Eye (tissue), 1 donor: ENCODE results near the gene ACSF3.

Experiments
- DNase-seq: peaks from one replicate; pipeline ENCODE4 v3.0.0-alpha.2; 2015

The ACSF3 gene

DNA sequence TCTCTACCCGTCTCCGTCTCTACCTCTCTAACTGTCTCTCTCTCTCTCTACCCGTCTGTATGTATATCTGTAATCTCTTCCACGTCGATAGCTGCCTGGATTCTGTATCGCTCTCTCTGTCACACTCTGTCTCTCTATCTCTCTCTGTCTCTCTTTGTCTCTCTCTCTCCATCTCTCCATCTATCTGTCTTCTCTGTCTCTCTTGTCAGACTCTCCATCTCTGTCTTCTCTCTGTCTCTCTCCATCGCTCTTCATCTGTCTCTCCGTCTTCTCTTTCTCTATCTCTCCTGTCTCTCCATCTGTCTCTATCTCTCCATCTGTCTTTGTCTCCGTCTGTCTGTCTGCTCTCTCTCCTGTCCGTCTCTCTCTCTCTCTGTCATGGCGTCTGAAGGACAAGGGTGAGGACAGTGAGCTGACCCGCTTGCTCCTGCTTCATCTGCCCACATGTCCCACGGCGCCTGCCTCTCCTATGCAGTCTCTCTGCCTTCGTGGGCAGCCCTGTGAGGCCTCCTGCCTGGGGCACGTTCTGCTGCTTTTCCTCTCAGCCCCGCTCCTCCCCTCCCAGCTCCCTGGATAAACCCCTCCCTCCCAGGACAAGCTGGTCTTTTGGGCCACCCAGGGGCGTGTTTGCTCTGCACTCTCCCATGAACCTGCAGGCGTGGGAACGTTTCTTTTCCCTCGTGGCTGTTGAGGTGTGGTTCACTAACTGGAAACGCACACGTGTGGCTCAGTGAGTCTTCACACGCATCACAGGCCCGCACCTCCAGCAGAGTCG, 18.9 kb downstream of the ACSF3 start:
- DNase-seq = no peak

DNA sequence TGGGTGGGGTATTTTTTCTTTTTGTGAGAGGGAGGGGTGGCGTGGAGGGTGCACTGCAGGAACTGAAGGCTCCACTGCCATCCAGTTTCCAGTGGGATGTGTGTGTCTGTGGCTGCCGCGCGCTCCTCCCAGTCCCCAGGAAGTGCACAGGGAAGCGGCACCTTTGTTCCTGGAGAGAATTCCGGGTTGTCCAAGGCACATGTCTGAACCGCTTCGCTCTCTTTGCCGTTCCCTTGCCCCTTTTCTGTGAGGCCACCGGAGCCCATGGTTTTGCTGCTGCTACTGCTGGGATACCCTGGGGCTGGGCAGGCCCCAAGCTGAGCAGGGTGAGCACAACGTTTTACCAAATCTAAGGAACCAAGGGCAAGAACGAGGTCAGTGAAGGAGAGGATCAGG, 19.5 kb downstream of the ACSF3 start:
- DNase-seq = no peak

DNA sequence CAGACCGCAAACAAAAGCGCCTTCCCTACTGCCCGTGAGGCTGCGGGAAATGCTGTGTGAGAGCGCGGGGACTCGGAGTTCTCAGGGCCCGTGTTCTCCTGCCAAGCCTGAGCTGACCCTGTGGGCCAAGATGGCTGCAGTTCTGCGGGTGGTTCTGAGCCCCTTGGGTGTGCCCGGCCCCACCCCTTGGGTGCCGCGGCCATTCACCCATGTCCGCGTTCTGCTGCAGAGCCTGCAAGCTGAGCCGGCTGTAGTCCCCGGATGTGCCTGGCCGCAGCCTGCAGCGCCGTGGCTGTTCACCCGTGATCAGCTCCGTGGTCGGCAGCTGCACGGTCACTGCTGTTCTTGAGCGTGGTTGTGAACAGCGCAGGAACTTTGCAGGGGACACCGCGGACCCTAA, 20.0 kb downstream of the ACSF3 start:
- DNase-seq = no peak

DNA sequence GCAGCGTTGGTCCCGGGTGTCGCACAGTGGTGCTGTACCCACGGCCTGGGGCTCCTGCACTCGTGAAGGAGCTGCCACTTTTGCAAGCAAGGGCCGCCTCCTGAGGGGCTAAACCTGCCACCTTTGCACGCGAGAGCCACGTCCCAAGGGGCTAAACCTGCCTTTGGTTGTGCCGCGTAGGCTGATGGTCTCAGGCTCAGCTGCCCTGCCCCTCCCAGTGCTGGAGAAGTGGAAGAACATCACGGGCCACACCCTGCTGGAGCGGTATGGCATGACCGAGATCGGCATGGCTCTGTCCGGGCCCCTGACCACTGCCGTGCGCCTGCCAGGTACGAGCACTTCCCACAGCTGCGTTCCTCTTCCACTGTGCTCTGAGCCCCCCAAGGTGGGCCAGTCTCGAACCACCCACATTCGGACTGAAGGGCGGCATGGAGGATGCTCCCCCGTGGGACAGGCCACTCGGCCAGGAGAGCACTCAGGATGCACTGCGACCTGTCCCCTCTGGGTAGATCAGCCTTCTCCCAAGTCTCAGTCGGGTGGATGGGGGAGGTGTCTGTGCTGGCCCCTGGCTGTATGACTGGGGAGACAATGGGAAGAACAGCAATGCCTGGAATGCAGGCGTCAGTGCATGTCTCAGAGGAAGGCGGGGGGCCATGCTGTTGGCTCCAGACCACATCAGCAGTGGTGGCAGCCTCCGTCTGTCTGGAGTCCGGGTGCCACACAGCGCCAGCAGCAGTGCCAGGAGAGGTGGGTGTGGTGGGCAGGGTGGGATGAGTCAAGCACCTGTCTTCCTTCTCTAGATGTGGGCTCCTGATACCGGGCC, 20.7 kb downstream of the ACSF3 start:
- DNase-seq = no peak

DNA sequence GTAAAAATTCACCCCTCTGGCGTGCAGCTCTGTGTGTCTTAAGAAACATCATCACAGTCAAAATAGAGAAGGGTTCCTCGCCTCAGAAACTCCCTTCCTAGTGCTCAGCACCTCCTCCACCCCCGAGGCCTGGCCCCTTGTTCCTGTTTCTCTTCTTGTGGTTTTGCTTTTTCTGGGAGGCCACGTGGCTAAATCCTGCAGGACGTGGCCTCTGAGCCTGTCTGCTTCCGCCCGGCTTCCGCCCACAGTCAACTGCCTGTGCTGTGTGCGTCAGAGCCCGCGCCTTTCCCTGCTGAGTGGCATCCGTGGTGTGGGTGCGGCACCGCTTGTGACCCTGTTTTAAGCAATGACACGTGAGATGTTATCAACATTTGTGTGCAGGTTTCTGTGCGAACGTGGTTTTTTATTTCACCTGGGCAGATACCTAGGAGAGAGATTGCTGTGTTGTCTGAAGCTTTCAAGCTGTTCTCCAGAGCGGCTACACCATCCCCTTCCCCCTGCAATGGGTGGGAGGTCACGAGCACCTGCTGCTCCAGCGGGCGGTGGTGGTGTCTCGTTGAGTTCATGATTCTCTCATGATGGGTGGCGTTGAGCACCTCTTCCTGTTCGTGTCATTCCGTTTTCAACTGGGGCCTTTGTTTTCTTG, 21.7 kb downstream of the ACSF3 start:
- no peak for DNase-seq

DNA sequence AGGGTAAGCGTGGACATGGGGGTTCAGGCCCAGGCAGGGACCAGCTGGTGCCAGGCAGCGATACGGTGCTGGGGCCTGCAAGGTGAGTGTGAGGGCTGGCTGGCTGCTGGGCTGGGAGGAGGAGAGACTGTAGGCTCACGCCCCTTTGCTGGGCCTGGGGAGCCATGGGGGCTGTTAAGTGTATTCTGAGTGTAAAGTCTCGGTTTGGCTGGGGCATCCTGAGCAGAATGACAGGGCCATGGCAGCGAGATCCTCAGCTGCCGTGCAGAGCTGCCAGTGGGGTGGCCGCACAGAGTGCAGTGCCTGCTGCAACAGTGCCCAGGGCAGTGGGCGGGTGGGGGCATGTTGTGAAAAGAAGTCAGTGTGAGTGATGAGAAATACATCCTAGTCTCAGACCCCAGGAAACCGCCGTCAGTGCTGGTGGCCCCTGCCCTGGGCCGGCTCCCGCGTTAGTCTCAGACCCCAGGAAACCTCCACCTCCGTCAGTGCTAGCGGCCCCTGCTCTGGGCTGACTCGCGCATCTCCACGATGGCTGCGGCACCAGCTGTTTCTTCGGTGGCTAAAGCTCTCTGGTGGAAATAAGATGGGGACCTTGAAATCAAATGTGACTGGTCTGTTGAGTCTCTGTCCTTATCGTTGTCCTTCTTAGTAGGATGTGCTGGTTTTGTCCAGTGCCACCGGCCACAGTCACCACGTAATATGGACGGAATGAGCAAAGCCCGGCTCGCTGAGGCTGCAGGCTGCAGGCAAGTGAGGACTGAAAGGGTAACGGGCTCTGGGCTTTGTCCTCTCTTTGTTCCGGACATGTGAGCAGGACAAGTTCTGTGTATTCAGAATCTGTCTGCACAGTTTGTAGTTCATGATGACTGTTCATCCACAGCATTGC, 22.9 kb downstream of the ACSF3 start:
- no peak for DNase-seq

DNA sequence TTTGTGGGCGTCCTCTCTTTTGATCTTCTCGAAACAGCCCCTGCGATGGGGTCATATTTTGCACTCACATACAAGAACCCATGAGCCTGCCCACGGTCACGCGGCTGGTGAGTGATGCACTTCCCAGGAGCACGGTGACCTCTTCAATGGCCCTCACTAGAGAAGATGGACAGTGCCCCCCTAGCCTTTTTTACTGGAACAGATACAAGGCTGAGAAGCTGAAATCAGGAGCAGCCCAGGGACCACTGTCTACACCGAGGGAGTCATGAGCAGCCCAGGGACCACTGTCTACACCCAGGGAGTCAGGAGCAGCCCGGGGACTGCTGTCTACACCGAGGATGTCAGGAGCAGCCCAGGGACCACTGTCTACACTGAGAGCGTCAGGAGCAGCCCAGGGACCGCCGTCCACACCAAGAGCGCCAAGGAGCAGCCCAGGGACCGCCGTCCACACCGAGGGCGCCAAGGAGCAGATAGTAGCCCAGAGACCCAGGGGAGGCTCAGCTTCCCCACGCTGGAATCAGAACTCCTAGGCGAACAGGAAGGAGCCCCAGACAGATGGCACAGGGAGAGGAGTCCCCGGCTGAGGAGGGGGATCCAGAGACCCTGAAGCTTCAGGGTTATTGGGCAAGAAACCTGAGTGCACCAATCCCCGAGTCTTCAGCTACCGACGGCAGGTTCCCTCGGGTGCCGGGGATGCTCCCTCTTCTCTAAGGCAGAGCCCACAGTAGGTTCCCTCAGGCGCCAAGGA, 23.7 kb downstream of the ACSF3 start:
- DNase-seq = no peak

DNA sequence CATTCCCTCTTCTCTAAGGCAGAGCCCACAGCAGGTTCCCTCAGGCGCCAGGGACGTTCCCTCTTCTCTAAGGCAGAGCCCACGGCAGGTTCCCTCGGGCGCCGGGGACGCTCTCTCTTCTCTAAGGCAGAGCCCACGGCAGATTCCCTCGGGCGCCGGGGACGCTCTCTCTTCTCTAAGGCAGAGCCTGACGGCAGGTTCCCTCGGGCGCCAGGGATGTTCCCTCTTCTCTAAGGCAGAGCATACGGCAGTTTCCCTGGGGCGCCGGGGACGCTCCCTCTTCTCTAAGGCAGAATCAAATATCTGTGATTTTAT, 24.3 kb downstream of the ACSF3 start:
- no peak for DNase-seq

DNA sequence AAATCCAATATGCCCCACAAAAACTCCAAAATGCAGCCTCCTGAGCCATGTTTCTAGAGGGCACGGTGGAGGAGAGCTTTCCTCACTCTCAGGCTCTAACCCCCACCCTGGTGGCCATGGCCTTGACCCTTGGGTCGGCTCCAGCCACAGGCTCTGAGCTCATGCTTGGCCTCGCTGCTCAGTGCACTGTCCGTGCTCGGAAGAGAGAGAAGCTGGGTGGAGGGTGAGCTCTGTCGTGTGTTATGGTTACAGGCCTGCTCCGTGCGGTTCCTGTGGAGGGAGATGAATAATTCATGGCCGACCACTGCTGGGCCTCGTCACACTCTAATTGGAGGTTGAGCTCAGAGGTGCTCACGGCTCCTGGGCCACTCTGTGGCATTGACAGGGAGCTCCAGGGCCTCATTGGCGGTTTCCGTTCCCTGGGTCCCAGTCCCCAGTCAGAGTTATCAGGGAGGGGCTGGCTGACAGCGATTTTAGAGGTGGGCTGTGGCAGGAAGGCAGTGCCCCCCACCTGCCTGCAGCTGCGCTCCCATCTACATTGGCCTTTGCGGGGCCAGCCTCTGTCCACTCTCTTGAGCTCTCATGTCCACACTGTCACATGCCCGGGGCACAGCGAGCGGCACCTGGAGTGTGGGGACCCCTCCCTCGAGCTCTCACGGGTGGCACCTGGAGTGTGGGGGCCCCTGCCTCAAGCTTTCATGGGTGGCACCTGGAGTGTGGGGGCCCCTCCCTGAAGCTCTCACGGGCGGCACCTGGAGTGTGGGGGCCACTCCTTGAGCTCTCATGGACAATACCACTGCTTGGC, 24.9 kb downstream of the ACSF3 start:
- DNase-seq = peak; percentile 62

DNA sequence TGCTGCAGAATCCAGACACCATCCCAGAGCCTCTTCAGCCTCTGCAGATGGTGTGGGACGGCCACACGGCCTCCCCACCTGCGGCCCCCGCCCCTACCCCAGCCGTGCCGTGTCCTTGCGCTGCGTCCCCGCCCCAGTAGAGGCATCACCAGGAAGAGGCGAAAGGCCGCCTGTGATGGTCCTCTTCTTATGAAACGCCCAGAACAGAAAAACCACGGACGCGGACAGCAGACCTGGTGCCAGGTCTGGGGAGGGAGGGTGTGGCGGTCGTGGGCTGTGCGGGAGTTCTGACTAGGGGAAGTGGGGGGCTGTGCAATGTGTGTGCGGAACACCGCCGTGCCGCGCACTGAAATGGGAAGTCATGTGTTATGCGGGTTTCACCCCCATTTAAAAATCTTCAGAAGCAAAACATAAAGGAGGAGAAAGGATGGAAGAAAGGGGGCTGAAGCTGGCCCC, 25.5 kb downstream of the ACSF3 start:
- no peak for DNase-seq

DNA sequence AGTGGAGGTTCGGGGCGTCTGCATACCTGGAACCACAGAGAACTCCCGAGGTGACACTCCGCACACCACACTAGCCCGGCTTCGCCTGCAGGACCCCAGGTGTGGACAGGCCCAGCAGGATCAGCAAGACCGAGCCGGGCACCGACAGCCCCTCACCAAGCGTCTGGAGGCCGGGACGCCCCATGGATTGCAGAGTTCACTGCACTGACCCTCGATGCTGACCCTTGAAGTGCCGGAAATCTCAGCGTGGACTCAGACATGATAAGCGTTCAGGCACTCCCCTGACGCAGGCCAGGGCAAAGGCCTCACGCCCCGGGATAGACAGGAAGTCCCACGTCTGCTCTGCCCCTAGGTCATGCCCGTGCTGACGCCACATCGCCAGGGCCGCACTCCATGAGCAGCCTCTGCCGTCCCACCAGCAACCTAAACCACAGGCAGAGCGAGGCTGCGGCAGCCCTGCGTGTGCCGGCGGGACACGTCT, 26.0 kb downstream of the ACSF3 start:
- no peak for DNase-seq

DNA sequence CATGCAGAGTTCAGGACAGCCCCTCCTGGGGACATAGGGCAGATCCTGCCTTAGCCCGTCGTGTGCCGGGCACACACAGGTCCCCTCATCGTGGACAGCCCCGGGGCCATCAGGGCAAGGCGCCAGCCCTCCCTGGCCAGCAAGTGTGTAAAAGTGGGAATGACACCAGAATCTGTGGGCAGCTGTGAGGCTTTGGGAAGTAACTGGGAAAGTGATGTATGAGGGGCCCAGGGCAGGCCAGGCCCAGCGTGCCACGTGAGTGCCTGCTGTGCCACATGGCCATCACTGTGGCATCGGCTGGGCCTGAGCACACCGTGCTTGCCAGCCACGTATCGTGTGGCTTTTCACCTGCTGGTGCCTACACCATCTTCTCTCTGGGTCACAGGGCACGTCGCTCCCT, 26.6 kb downstream of the ACSF3 start:
- DNase-seq = no peak

DNA sequence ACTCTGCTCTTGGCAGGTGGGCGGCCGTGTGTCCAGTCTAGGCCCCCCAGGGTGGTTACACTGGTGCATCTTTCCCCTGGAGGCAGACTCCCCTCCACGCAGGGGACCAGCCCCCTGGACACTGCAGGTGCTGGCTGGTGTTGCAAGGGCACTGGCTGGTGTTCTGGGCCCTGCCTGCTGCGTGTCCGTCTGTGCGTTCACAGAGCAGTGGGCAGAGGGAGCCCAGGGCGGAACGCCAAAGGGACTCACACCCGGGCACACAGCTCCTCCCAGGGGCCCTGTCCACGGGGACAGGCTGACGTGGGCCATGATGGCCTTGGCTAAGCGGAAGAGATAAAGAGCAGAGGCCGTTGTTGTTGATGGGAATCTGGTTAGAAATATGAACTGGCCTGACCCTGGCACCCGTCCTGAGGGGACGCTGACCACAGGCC, 27.3 kb downstream of the ACSF3 start:
- DNase-seq = no peak

DNA sequence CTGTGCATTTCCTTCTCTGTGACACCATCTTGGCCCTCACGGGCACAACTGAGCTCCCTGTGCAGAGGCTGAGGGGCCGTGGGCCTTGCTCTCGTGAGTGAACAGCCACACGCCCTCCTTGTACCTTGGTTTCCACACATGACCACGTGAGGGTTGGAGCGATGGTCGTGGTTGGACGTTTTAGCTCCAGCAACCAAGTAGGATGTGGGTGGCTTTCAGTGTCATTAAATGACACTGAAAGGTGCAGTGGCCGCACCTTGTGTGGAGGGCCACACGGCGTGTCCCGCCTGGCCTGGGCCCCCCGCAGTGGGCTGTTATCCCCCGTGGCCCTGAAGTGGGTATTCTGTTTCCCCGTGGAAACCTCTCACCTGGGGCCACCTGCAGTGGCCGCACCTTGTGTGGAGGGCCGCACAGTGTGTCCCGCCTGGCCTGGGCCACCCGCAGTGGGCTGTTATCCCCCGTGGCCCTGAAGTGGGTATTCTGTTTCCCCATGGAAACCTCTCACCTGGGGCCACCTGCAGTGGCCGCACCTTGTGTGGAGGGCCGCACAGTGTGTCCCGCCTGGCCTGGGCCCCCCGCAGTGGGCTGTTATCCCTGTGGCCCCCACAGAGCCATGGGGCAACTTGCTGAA, 28.2 kb downstream of the ACSF3 start:
- DNase-seq = no peak

DNA sequence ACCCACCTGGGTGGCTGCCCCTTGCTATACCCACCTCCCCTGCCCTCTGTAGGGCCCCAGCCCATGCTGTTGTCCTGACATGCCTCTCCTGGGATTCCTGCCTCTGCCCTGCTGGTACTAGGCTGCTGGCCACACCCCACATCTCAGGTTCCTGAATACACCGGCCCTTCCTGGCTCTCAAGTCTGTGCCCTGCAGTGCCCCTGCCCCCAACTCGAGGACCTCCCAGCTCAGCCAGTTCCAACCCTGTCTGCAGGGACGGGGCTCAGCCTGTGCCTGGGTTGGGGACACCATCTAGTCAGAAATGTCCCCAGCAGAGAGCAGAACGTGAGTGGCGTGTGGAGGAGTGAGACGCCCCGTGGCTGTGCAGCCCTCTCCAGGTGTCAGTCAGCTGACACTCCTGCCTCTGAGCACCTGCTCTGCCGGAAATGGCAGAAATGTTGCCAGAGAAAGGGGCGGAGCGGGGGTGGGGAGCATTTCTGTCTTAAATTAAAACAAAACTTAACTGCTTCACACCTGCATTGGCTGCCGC, 28.7 kb downstream of the ACSF3 start:
- no peak for DNase-seq

DNA sequence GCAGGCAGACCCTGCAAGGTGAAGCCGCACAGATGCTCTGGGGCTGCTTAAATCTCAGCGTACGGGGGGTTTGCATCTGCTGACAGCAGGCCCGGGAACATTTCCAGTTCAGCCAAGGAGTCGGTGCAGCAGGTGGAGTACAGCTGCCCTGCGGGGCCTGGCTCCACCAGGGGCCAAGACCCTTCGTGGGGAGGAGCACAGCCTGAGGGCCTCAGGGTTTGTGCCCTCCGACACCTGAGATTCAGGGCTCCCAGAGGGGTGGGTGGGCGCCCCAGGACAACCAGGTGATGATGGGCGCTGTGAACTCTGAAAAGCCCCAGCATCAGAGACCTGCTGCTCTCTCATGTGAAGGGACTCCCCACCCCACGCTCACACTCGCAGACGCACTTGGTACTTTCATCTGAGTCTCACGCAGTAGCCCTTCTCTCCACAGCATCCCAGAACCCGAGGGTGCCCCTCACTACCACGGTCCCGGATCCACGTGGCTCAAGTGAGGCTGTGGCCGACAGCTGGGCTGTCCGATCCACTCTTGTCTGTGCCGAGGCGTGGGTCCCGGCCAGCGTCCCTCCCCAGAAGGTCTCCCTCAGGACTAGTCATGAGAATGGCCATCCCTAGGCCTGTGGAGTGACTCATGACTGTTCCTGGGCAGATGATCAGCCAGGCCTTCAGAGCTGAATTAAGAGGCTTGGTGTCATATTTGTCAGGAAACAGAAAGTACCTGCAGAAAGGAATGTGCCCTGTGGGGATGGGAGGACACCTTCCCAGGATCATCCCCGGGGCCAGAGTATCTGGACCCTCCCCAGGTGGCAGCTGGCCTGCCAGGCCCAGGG, 29.6 kb downstream of the ACSF3 start:
- DNase-seq = no peak

DNA sequence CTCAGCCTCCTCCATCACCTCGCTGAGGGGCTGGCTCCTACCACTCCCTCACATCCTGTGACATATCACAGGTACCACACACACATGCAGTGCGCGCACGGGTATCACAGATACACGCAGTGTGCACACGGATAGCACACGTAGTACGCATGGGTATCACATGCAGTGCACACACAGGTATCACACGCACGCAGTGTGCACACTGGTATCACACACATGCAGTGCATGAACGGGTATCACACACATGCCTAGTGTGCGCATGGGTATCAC, 30.1 kb downstream of the ACSF3 start:
- no peak for DNase-seq

DNA sequence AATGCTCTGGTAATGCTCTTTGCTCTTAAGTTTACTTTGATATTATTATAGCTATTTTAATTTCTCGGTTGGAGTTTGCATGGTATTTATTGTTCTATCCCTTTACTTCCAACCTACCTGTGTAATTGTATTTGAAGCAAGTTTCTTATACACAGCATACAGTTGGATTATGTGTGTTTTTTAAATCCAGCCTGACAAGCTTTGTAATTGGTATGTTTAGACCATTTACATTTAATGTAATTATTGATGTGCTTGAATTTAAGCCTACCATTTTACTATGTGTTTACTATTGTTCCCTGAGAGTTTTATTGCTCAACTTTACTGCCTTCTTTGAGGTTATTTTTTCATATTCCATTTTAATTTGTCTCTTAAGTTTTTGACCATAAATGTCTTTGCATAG, 35.7 kb downstream of the ACSF3 start:
- no peak for DNase-seq

DNA sequence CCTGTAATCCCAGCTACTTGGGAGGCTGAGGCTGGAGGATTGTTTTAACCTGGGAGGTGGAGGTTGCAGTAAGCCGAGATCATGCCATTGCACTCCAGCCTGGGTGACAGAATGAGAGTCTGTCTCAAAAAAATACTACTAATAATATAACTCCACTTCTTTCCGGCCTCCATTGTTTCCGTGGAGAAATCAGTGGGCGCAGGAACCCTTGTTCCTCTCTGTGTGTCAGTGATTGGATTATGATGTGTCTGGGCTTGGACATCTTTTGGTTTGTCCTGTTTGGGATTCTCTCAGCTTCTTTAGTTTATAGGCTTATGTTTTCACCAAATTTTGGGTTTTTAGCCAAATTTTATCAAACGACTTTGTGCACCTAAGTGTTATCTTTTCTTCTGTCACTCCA, 36.8 kb downstream of the ACSF3 start:
- DNase-seq = no peak

DNA sequence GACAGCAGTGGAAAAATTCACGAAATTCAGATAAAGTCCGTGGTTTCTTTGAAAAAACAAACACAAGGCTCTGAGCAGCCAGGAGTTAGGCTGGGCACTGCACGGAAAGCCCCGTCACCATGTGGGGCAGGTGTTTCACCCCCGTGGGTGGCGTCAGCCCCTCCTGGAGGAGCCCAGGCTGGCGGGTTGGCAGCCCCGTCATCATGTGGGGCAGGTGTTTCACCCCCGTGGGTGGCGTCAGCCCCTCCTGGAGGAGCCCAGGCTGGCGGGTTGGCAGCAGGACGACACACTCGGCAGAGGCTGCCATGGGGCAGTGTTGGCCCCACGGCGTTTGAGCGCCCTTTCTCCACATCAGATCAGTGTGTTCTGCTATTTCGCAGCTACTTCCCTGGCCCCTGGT, 38.1 kb downstream of the ACSF3 start:
- DNase-seq = no peak
